Smooth muscle cell (in vitro differentiated cells): ENCODE data around the gene TRAF5. TPM values are rescaled to one million over a fixed set of nuclear protein-coding genes. Genes with fewer than 3 reads are reported as not detected.

Experiments used
- DNase-seq: peaks from one replicate; lab custom pipeline; 2025; ENCODE audit not compliant: unreplicated experiment; lab: John Stamatoyannopoulos, UW
- H2AFZ ChIP-seq: fragments of 200-600 bp; sonication (generic); 2 replicates; pipeline ENCODE4 v1.6.0; 2016; ENCODE audit warnings: antibody characterized with exemption, low read depth, mild to moderate bottlenecking
- H3F3A ChIP-seq: fragments of 200-600 bp; sonication (generic); 2 replicates; pipeline ENCODE4 v1.6.0; 2017; ENCODE audit warnings: antibody characterized with exemption, low read depth
- H3K27ac ChIP-seq: fragments of 200-600 bp; sonication (generic); 2 replicates; pipeline ENCODE4 v1.5.1; 2016; ENCODE audit warnings: low read depth, mild to moderate bottlenecking
- H3K27me3 ChIP-seq: fragments of 200-600 bp; sonication (generic); 2 replicates; pipeline ENCODE4 v1.6.1; 2016; ENCODE audit warnings: low read depth, mild to moderate bottlenecking
- H3K36me3 ChIP-seq: fragments of 200-600 bp; sonication (generic); 2 replicates; pipeline ENCODE4 v1.5.1; 2016; ENCODE audit warnings: low read depth
- H3K4me1 ChIP-seq: fragments of 200-600 bp; sonication (generic); 2 replicates; pipeline ENCODE4 v1.5.1; 2016; ENCODE audit warnings: low read depth
- H3K4me2 ChIP-seq: fragments of 200-600 bp; sonication (generic); 2 replicates; pipeline ENCODE4 v1.6.0; 2016; ENCODE audit warnings: mild to moderate bottlenecking
- H3K4me3 ChIP-seq: fragments of 200-600 bp; sonication (generic); 2 replicates; pipeline ENCODE4 v1.5.1; 2016; ENCODE audit warnings: mild to moderate bottlenecking
- H3K79me2 ChIP-seq: fragments of 200-600 bp; sonication (generic); 2 replicates; pipeline ENCODE4 v1.6.0; 2016; ENCODE audit warnings: low read depth, mild to moderate bottlenecking
- H3K9ac ChIP-seq: fragments of 200-600 bp; sonication (generic); 2 replicates; pipeline ENCODE4 v1.6.0; 2016; ENCODE audit warnings: low read depth
- H3K9me3 ChIP-seq: fragments of 200-600 bp; sonication (generic); replicated peaks from 2 replicates; pipeline ENCODE4 v1.5.1; 2016; ENCODE audit warnings: low read depth
- H4K20me1 ChIP-seq: fragments of 200-600 bp; sonication (generic); 2 replicates; pipeline ENCODE4 v1.6.0; 2016; ENCODE audit warnings: low read depth
- CTCF ChIP-seq: fragments of 200-600 bp; sonication (generic); IDR thresholded peaks from 2 replicates; pipeline ENCODE4 v1.5.1; 2017; ENCODE audit warnings: borderline replicate concordance, mild to moderate bottlenecking, antibody characterized with exemption; ENCODE audit not compliant: insufficient read depth, poor library complexity, severe bottlenecking
- WGBS: methylation state at CpG from one replicate; pipeline ENCODE4 v1.1.7; 2016; ENCODE audit warnings: low lambda C conversion rate; 5-methylcytosine and 5-hydroxymethylcytosine counted together
- polyA plus RNA-seq: library from polyadenylated mRNA; unstranded; fragments of >200 nt; fragmentation: Nextera tagmentation; extraction: Ambion mirVana; gene quantifications from 2 replicates; pipeline ENCODE4 v1.2.1, GENCODE V29; 2016
- total RNA-seq: library from RNA; depleted of rRNA; stranded (reverse); fragments of >200 nt; gene quantifications from 2 replicates; pipeline ENCODE4 v1.2.3, GENCODE V29; 2014

TRAF5 gene
- total and polyA plus RNA-seq, 2 experiments from 2014 or later: 6.1 to 15.0 TPM

GRCh38 chr1:211333906-211334305 lies 7.3 kb downstream of the TRAF5 start:
- Histone ChIP-seq H3F3A (no peaks in the 10 kb centered on the region), H3K9me3 (no peaks in the 10 kb centered on the region), H4K20me1 (peaks cover 100% of the 10 kb centered on the region), H3K79me2 (peaks cover 91% of the 10 kb centered on the region), H2AFZ (no peak overlapping the region), H3K4me3 (no peak overlapping the region), H3K4me2 (no peak overlapping the region), H3K4me1 (peaks cover 4% of the 10 kb centered on the region), H3K36me3 (no peaks in the 10 kb centered on the region), H3K27ac (no peak overlapping the region), H3K27me3 (no peaks in the 10 kb centered on the region), H3K9ac (no peak overlapping the region)
- no peak for TF ChIP-seq CTCF
- WGBS: 90% methylated on average over 1 of the region's 1 CpG
- no peak for DNase-seq

GRCh38 chr1:211334986-211335385 lies 8.4 kb downstream of the TRAF5 start:
- no peak overlapping the region for H3K4me3 ChIP-seq
- no peak overlapping the region for H3K4me2 ChIP-seq
- H3K4me1 ChIP-seq: peaks cover under 1% of the 10 kb centered on the region
- H4K20me1 ChIP-seq: peaks cover 100% of the 10 kb centered on the region
- no peaks in the 10 kb centered on the region for H3K27me3 ChIP-seq
- H3K79me2 ChIP-seq: peaks cover 89% of the 10 kb centered on the region
- no peaks in the 10 kb centered on the region for H3K36me3 ChIP-seq
- no peak for DNase-seq
- no peak for TF ChIP-seq CTCF
- H3K9ac ChIP-seq: no peak overlapping the region
- no peak overlapping the region for H3K27ac ChIP-seq
- H2AFZ ChIP-seq: no peak overlapping the region
- H3K9me3 ChIP-seq: no peaks in the 10 kb centered on the region
- H3F3A ChIP-seq: no peaks in the 10 kb centered on the region
- WGBS: 81% methylated on average over 4 of the region's 4 CpGs

- no peak for DNase-seq
- WGBS: 94% methylated on average over 3 of the region's 3 CpGs
- H3K4me2 ChIP-seq: no peak overlapping the region
- no peak for TF ChIP-seq CTCF
- H3K9me3 ChIP-seq: no peaks in the 10 kb centered on the region
- H3K27ac ChIP-seq: no peak overlapping the region
- H4K20me1 ChIP-seq: peaks cover 98% of the 10 kb centered on the region
- no peak overlapping the region for H3K9ac ChIP-seq
- no peaks in the 10 kb centered on the region for H3F3A ChIP-seq
- no peak overlapping the region for H3K4me3 ChIP-seq
- peaks cover 89% of the 10 kb centered on the region for H3K79me2 ChIP-seq
- H3K27me3 ChIP-seq: no peaks in the 10 kb centered on the region
- no peaks in the 10 kb centered on the region for H3K4me1 ChIP-seq
- no peak overlapping the region for H2AFZ ChIP-seq
- no peaks in the 10 kb centered on the region for H3K36me3 ChIP-seq
Observed at GRCh38 chr1:211335522-211336157, 9.0 kb downstream of the TRAF5 start.

- H3K4me1 ChIP-seq: no peaks in the 10 kb centered on the region
- no peak overlapping the region for H3K4me2 ChIP-seq
- DNase-seq: no peak
- 89% methylated on average over 3 of the region's 3 CpGs for WGBS
- no peak overlapping the region for H3K4me3 ChIP-seq
- no peaks in the 10 kb centered on the region for H3K9me3 ChIP-seq
- no peak overlapping the region for H3K9ac ChIP-seq
- H3K27me3 ChIP-seq: no peaks in the 10 kb centered on the region
- H2AFZ ChIP-seq: no peak overlapping the region
- no peak overlapping the region for H3K27ac ChIP-seq
- peaks cover 89% of the 10 kb centered on the region for H3K79me2 ChIP-seq
- no peak for TF ChIP-seq CTCF
- H4K20me1 ChIP-seq: peaks cover 97% of the 10 kb centered on the region
- no peaks in the 10 kb centered on the region for H3K36me3 ChIP-seq
- no peaks in the 10 kb centered on the region for H3F3A ChIP-seq
Observed at GRCh38 chr1:211336161-211336560, 9.5 kb downstream of the TRAF5 start.
